ENCODE measurements around the gene ERFL. TPM values are rescaled to one million over a fixed set of nuclear protein-coding genes. Genes with fewer than 3 reads are reported as not detected.

ERFL gene
- total and polyA plus RNA-seq, 2 donors (not counting 1 experiment from before 2014, with no cell fraction given): 2.3 to 5.5 TPM

DNA sequence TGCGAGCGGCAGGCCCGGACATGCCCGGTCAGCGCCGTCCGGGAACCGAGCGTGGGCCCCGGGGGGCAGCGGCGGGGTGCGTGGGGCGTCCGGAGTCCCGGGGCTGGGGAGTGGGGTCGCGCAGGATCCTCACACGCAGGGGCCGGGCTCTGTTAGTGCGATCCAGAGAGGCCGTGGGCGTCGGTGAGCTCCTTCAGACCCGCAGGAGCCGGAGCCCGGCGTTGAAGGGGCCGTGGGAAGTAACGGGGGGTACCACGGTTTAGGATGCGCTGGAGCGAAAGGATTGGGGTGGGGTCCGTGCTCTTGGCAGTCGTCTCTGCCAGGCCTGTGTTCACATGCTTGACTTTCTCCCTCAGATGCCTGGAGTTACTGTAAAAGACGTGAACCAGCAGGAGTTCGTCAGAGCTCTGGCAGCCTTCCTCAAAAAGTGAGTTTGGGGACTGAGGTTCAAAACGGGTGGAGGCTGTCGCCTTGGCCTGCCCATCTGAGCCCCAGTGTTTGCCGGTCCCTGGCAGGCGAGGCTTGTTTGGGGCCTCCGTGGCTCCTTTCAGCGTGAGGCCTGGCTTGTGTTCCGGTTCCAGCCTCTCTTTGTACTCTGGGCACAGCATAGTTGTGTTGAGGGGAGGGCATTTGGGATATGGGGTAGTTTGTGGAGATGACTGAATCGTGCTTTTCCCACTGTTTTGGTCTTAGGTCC lies 67.7 kb downstream of the ERFL start:
- intact Hi-C loops (cut with micrococcal nuclease): loop anchor here (1.0 kb wide), 3 partner anchors 11 to 99 kb away; partner anchors contain the start of gene RABAC1
- TF ChIP-seq EZH2 (IDR thresholded peaks at IDR 0.05; ENCODE audit: borderline replicate concordance, insufficient read depth, low read depth, low read length, poor library complexity, severe bottlenecking): no peak
- TF ChIP-seq, protein P1, sequence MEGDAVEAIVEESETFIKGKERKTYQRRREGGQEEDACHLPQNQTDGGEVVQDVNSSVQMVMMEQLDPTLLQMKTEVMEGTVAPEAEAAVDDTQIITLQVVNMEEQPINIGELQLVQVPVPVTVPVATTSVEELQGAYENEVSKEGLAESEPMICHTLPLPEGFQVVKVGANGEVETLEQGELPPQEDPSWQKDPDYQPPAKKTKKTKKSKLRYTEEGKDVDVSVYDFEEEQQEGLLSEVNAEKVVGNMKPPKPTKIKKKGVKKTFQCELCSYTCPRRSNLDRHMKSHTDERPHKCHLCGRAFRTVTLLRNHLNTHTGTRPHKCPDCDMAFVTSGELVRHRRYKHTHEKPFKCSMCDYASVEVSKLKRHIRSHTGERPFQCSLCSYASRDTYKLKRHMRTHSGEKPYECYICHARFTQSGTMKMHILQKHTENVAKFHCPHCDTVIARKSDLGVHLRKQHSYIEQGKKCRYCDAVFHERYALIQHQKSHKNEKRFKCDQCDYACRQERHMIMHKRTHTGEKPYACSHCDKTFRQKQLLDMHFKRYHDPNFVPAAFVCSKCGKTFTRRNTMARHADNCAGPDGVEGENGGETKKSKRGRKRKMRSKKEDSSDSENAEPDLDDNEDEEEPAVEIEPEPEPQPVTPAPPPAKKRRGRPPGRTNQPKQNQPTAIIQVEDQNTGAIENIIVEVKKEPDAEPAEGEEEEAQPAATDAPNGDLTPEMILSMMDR (IDR thresholded peaks at IDR 0.05): no peak
- CTCF ChIA-PET: interaction anchor here (0.6 to 5.9 kb wide), 18 partner anchors 11 to 329 kb away, joined by 3 to 83 read pairs (median 8); partner anchors contain the start of genes ARHGEF1, CD79A and RABAC1
- under 1% methylated on average over 45 of the region's 45 CpGs for WGBS (ENCODE audit: insufficient coverage)
- H3K9me3 ChIP-seq (ENCODE audit: control extremely low read depth in 1 of 3, control insufficient read depth in 2 of 3, insufficient read depth in 1 of 3, low read length in 2 of 3): no peaks in the 10 kb centered on the region
- peak overlapping the region; percentile 93 for H3K9ac ChIP-seq (ENCODE audit: low read length)
- H3K4me2 ChIP-seq (replicated peaks; ENCODE audit: low read depth, low read length, poor library complexity, severe bottlenecking): peak overlapping the region; percentile 94
- H3K4me1 Mint-ChIP-seq: peaks cover 50% of the 10 kb centered on the region
- no peaks in the 10 kb centered on the region for H3K27me3 Mint-ChIP-seq
- peak overlapping the region; percentile 91 for H3K27ac Mint-ChIP-seq
- peak overlapping the region; percentile 81 for H2AFZ ChIP-seq (ENCODE audit: insufficient read depth, low read depth, low read length, poor library complexity, severe bottlenecking)
- H3K4me3 Mint-ChIP-seq: peak overlapping the region; percentile 92
- H3K4me3 ChIP-seq (ENCODE audit: control extremely low read depth in 1 of 5, extremely low read depth in 1 of 5, insufficient read depth in 1 of 5, low read depth in 2 of 5, low read length in 4 of 5): peak overlapping the region; percentile 34 to 96 (median 75)
- H3K4me1 ChIP-seq (ENCODE audit: control insufficient read depth in 2 of 2, insufficient read depth in 2 of 2, low read length in 2 of 2): peaks cover 42 to 54% of the 10 kb centered on the region in 2 donors
- peaks cover 55% of the 10 kb centered on the region for H3K79me2 ChIP-seq (ENCODE audit: control insufficient read depth, insufficient read depth, low read length)
- H3K27me3 ChIP-seq (replicated peaks in 1 of 4; ENCODE audit: control extremely low read depth in 1 of 4, control insufficient read depth in 3 of 4, insufficient read depth in 4 of 4, low read length in 3 of 4): no peaks in the 10 kb centered on the region
- peaks cover 51% of the 10 kb centered on the region for H4K20me1 ChIP-seq (ENCODE audit: control insufficient read depth, insufficient read depth, low read length, poor library complexity, severe bottlenecking)
- ATAC-seq (ENCODE audit: low read depth): no peak
- POLR2A ChIA-PET: interaction anchor here (0.6 to 2.8 kb wide), 13 partner anchors 10 to 597 kb away, joined by 4 to 57 read pairs (median 12); partner anchors contain the start of genes ARHGEF1, CD79A, HNRNPUL1 and RABAC1
- peaks cover 2 to 49% of the 10 kb centered on the region in 2 experiments for H3K36me3 ChIP-seq (replicated peaks in 1 of 2; ENCODE audit: control extremely low read depth in 1 of 2, control insufficient read depth in 1 of 2, extremely low read depth in 1 of 2, insufficient read depth in 2 of 2, low read length in 1 of 2)
- DNase-seq: no peak
- peak overlapping the region; percentile 58 to 94 for H3K27ac ChIP-seq (ENCODE audit: low read length in 2 of 2)
- H3K9me3 Mint-ChIP-seq (ENCODE audit: insufficient read depth): no peaks in the 10 kb centered on the region
